Right cardiac atrium (tissue), 5 donors: ENCODE data around the gene EIF4EBP3. TPM values are rescaled to one million over a fixed set of nuclear protein-coding genes. Genes with fewer than 3 reads are reported as not detected.

Source experiments
- ATAC-seq, 2 donors: fragments of 200-7000 bp; cut with Tn5 transposase; one replicate each; pipeline versions ENCODE4 v1.8.0 to v1.9.1; 2020; ENCODE audit warnings: moderate library complexity in 2 of 2, mild to moderate bottlenecking in 1 of 2
- DNase-seq, 3 donors: peaks; one replicate each; pipeline ENCODE4 v3.0.0-alpha.2; 2020
- H3K27ac ChIP-seq: one replicate; pipeline ENCODE4 v1.5.1; 2013; ENCODE audit warnings: mild to moderate bottlenecking, low read length, control low read depth, moderate library complexity
- H3K27me3 ChIP-seq: one replicate; pipeline ENCODE4 v1.6.1; 2013; ENCODE audit not compliant: control insufficient read depth, insufficient read depth
- H3K4me1 ChIP-seq: one replicate; pipeline ENCODE4 v1.6.1; 2013; ENCODE audit warnings: low read length; ENCODE audit not compliant: control insufficient read depth, insufficient read depth
- H3K4me3 ChIP-seq: one replicate; pipeline ENCODE4 v1.5.1; 2013; ENCODE audit warnings: low read length, control low read depth
- H3K9me3 ChIP-seq: one replicate; pipeline ENCODE4 v1.6.1; 2013; ENCODE audit warnings: low read length; ENCODE audit not compliant: control insufficient read depth
- WGBS: extraction: QIAGEN DNeasy Blood & Tissue Kit; methylation state at CpG from one replicate; pipeline ENCODE4 v1.1.7; 2013; 5-methylcytosine and 5-hydroxymethylcytosine counted together
- intact Hi-C, 4 donors: fragments of 100-400 bp; cut with DNase I; formaldehyde crosslinking; loops; one replicate each; pipeline versions ENCODE4 v1.11.0 to v1.14.0; 2022 to 2023
- long read RNA-seq, 4 donors: library from polyadenylated mRNA; unstranded; transcript quantifications; one replicate each; pipeline ENCODE4 v2.0.0, GENCODE V29; 2020 to 2021
- polyA plus RNA-seq: library from polyadenylated mRNA; stranded (reverse); fragments of 200-250 nt; gene quantifications from one replicate; pipeline ENCODE4 v1.2.3, GENCODE V29; 2013
- total RNA-seq, 4 donors: library from RNA; stranded (reverse); fragmentation: NEBNext Ultra II Directional; extraction: Animal tissue kit (Norgen Biotek cat#: 25700); gene quantifications; one replicate each; pipeline ENCODE4 v1.2.1, GENCODE V29; 2021
- donor health status: healthy with polysubstance abuse.
- donor health status: DM: no; HTN: yes; CAD: no.
- donor health status: DM: no; HTN: no; CAD: no.
- donor health status: DM: no; HTN: yes; CAD: no; lungs with severe emphysema.
- donor health status: DM: yes; HTN: yes; CAD: no.

Gene EIF4EBP3
- total RNA-seq, result 10 to 100 TPM; 11.2 to 24.0 (median 13.2) TPM
- polyA plus RNA-seq, result 24.6 TPM
- long read RNA-seq, donor 1, partial matches to known transcripts, result 0 of 1 reads
- long read RNA-seq, donor 1, other reads (novel, unspliced or antisense), result 0 of 1 reads
- long read RNA-seq, donor 2, partial matches to known transcripts, result 0 of 1 reads
- long read RNA-seq, donor 2, other reads (novel, unspliced or antisense), result 0 of 1 reads
- long read RNA-seq, donor 3, partial matches to known transcripts, result 0 of 2 reads
- long read RNA-seq, donor 3, other reads (novel, unspliced or antisense), result 0 of 2 reads
- long read RNA-seq, donor 4, transcript EIF4EBP3-201 (3 exons, 691 nt), result major isoform, 5 of 6 reads
- long read RNA-seq, donor 4, partial matches to known transcripts, result 0 of 6 reads
- long read RNA-seq, donor 4, other reads (novel, unspliced or antisense), result 1 of 6 reads

DNA sequence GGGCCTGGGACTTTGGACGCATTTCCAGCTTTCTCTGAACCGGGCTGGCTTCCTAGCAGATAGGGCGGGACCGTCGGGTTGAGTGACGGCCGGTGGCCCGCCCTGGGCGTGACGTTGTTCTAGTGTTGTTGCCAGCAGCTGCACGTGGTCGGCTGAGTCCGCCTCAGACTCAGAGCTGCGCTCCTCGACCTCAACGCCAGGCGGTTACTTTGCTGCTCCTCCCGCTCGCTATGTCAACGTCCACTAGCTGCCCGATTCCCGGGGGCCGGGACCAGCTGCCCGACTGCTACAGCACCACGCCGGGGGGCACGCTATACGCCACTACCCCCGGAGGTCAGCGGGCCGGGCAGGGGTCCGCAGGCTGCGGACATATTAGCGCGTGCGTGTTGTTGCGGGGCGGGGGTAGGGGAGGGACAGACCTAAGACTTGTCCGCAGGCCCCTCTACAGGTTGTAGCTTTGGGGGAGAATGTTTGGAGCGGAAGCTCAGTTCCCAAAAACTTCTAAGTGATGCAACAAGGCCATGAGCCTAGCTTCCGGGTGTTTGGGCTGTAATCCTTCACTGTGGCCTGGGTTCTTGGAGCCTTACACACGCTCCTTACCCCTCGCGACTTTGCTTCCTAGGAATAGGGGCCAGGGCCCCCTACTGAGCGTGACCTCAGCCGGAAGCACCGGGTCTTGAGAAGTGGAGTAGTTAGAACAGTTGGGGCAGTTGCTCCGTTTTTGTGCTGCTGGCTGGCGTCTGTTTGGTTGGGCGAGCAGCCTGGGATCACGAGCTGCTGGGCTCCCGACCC is at the start of gene EIF4EBP3:
Gene EIF4EBP3 (plus strand): TSS at position 155 of the 792 bp plus-strand sequence. CDS start 76 bp downstream, at position 231.
- peak; percentile 98 to 99 (median 99) for DNase-seq
- intact Hi-C loops, result loop anchor here in 1 of 4 donors (5.0 kb wide), 1 partner anchor 90 kb away; the partner anchor contains the start of gene TMCO6
- WGBS, result 2% methylated on average over 52 of the region's 52 CpGs
- Histone ChIP-seq H3K9me3 (no peaks in the 10 kb centered on the region), H3K4me1 (peaks cover 21% of the 10 kb centered on the region), H3K27ac (peak within 1 kb of the TSS; percentile 98), H3K27me3 (no peaks in the 10 kb centered on the region), H3K4me3 (peak within 1 kb of the TSS; percentile 56)
- ATAC-seq, result peak; percentile 95 to 96

DNA sequence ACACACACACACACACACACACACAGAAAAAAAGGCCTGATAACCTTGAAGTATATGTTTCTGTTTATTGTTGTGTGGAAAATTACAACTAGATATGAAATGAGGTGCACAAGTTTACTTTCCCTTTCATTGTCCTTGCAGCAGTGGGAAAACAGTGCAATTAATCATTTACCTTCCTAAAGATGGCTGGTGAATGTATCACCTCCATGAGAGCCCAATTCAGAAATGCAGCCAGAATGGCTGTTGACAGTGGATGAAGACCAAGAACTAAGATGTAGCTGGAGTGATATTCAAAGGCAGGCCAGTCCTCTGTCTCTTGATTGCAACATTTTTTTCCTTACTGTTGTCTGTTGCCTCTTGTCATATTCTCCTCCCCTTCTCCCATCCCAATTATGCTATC is 49.6 kb upstream of the EIF4EBP3 start:
- Histone ChIP-seq H3K27me3 (no peaks in the 10 kb centered on the region), H3K9me3 (no peaks in the 10 kb centered on the region), H3K4me3 (no peak overlapping the region), H3K4me1 (no peaks in the 10 kb centered on the region), H3K27ac (no peak overlapping the region)
- intact Hi-C loops, result no loop called here
- ATAC-seq (no peak), DNase-seq (no peak)

DNA sequence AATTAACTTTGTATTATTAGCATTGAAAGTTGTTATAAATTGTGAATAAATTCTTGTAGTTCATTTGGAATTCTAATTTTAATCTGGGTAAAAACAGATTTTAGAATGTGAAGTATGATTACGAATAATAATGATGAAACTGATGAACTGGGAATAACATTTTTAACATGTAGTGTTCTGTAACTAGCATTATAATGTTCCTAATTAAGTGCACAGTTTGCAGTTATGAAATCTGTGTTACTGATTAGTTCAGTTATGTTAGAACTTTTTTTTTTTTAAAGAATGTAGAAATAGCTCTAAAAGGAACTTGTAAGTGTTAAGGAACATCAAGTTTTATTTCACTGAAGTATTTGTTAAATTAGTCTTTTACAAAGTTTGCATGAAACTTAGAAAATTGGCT is 48.9 kb upstream of the EIF4EBP3 start:
- no peaks in the 10 kb centered on the region for H3K9me3 ChIP-seq
- H3K27me3 ChIP-seq, result no peaks in the 10 kb centered on the region
- WGBS, result 87% methylated on average over 1 of the region's 1 CpG
- intact Hi-C loops, result no loop called here
- H3K4me3 ChIP-seq, result no peak overlapping the region
- DNase-seq (no peak), ATAC-seq (no peak)
- H3K4me1 ChIP-seq, result no peaks in the 10 kb centered on the region
- no peak overlapping the region for H3K27ac ChIP-seq

DNA sequence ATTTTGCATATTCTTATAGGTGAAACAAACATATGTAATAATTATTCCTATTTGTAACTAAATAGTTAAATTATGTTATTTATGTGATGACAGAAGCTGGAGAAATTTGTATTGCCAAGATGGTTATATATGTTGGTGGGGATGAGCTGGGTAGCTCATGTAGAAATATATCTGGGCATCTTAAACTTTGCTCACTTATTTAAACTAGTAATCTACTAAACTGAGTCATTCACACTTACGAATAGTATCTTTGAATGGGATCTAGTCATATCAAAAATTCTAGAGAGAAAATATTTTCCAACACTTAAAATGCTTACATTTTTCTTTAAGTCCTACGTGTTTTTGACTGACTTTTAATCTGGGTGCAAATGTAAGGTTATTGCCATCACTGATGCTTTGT is 44.6 kb upstream of the EIF4EBP3 start:
- Histone ChIP-seq H3K4me3 (no peak overlapping the region), H3K27ac (no peak overlapping the region), H3K4me1 (no peaks in the 10 kb centered on the region), H3K27me3 (no peaks in the 10 kb centered on the region), H3K9me3 (no peaks in the 10 kb centered on the region)
- 93% methylated on average over 2 of the region's 2 CpGs for WGBS
- ATAC-seq, result no peak
- no peak for DNase-seq
- intact Hi-C loops, result no loop called here

DNA sequence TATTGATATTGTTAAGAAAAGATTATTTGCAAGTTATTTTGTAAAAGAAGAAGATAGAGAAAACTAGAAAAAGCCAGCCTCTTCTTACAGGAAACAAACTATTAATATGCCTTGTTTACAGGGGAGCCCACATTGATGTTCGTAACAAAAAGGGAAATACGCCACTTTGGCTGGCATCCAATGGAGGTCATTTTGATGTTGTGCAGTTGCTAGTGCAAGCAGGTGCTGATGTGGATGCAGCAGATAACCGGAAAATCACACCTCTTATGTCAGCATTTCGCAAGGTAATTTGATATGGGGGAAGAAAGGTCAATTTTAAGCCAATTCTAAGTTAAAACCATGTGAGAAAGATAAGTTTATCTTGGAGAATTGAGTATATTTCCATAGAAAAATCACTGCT is 37.6 kb upstream of the EIF4EBP3 start:
- DNase-seq (no peak), ATAC-seq (no peak)
- intact Hi-C loops, result no loop called here
- WGBS, result 60% methylated on average over 4 of the region's 4 CpGs
- Histone ChIP-seq H3K27ac (no peak overlapping the region), H3K27me3 (no peaks in the 10 kb centered on the region), H3K4me3 (no peak overlapping the region), H3K9me3 (no peaks in the 10 kb centered on the region), H3K4me1 (no peaks in the 10 kb centered on the region)

DNA sequence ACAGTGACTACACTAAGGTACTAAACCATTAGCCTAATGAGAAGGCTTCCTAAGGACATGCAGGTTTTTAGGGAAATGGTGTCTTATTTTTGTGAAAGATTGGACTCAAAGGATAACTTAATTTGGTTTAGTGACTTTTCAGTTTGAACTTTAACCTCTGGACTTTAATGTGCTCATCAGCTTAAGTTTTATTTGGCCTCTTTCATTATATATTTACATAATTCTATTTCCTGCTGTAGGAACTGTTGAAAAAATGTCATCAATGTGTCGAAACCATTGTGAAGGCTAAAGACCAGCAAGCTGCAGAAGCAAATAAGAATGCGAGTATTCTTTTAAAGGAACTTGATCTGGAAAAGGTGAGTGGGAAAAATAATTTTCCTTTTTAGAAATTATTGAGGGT is 34.3 kb upstream of the EIF4EBP3 start:
- DNase-seq, result no peak
- no peaks in the 10 kb centered on the region for H3K27me3 ChIP-seq
- H3K4me3 ChIP-seq, result no peak overlapping the region
- ATAC-seq, result no peak
- 96% methylated on average over 2 of the region's 2 CpGs for WGBS
- H3K4me1 ChIP-seq, result no peaks in the 10 kb centered on the region
- no peaks in the 10 kb centered on the region for H3K9me3 ChIP-seq
- H3K27ac ChIP-seq, result no peak overlapping the region
- intact Hi-C loops, result no loop called here

DNA sequence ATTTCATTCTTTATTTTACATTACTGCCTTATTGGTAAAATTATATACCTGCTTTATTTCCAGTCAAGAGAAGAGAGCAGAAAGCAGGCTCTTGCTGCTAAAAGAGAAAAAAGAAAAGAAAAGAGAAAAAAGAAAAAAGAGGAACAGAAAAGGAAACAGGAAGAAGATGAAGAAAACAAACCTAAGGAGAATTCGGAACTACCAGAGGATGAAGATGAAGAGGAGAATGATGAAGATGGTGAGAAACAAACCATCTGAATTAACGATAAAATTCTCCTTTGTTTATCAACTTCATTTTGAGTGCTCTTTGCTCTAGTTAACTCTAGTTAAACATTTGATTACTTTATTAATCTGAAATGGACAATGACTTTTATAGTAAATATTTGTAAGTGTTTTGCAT is 23.5 kb upstream of the EIF4EBP3 start:
- H3K4me1 ChIP-seq, result no peaks in the 10 kb centered on the region
- no peaks in the 10 kb centered on the region for H3K27me3 ChIP-seq
- no peaks in the 10 kb centered on the region for H3K9me3 ChIP-seq
- no peak overlapping the region for H3K27ac ChIP-seq
- ATAC-seq (no peak), DNase-seq (no peak)
- WGBS, result 88% methylated on average over 2 of the region's 2 CpGs
- no peak overlapping the region for H3K4me3 ChIP-seq
- intact Hi-C loops, result no loop called here

DNA sequence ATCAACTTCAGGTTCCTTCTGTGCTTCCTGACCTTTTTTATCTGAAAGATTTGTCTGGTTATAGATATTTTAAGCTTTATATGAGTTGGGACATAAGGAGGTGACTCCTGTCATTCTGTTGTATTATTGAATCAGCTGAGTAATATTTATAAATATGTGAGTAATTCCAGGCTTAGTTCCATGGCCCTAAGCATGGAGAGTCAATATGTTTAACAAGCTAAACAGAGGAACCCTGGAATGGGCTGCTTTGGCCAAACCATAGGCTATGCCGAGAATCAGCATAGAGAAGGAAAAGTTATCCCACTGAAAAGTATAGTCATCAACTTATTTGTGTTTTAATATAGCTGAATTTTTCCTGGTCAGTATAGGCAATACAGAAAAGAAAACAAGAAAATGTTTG is 7.2 kb upstream of the EIF4EBP3 start:
- Histone ChIP-seq H3K9me3 (no peaks in the 10 kb centered on the region), H3K27ac (no peak overlapping the region), H3K4me3 (no peak overlapping the region), H3K27me3 (no peaks in the 10 kb centered on the region), H3K4me1 (no peaks in the 10 kb centered on the region)
- intact Hi-C loops, result no loop called here
- 93% methylated on average over 1 of the region's 1 CpG for WGBS
- ATAC-seq (no peak), DNase-seq (no peak)

DNA sequence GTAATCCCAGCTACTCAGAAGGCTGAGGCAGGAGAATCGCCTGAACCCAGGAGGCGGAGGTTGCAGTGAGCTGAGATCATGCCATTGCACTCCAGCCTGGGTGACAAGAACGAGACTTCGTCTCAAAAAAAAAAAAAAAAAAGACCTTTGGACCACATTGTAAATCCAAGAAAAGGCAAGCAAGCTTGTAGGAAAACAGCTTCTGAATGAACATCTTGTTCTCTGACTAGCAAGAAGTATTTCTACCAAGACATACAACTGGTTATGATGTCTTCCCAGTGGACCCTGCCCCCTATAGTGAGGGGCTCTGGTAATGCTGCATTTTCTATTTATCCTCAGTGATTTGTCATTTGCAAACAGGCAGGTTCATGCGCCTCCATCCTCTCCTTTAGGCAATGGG is 4.5 kb upstream of the EIF4EBP3 start:
- peaks cover 6% of the 10 kb centered on the region for H3K4me1 ChIP-seq
- 95% methylated on average over 5 of the region's 5 CpGs for WGBS
- DNase-seq (no peak), ATAC-seq (no peak)
- H3K27ac ChIP-seq, result no peak overlapping the region
- no peaks in the 10 kb centered on the region for H3K9me3 ChIP-seq
- no peaks in the 10 kb centered on the region for H3K27me3 ChIP-seq
- intact Hi-C loops, result no loop called here
- H3K4me3 ChIP-seq, result no peak overlapping the region

DNA sequence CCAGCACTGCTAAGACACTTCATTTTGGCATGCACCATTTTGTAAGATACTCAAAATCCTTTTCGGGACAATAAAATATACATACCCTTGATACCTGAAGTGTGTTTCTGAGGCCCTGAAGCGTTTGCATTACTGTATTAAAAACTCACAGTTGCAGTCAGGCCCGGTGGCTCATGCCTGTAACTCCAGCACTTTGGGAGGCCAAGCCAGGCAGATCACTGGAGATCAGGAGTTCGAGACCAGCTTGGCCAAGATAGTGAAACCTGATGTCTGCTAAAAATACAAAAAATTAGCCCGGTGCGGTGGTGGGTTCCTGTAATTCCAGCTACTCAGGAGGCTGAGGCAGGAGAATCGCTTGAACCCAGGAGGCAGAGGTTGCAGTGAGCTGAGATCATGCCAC is 2.5 kb upstream of the EIF4EBP3 start:
- H3K4me1 ChIP-seq, result peaks cover 21% of the 10 kb centered on the region

DNA sequence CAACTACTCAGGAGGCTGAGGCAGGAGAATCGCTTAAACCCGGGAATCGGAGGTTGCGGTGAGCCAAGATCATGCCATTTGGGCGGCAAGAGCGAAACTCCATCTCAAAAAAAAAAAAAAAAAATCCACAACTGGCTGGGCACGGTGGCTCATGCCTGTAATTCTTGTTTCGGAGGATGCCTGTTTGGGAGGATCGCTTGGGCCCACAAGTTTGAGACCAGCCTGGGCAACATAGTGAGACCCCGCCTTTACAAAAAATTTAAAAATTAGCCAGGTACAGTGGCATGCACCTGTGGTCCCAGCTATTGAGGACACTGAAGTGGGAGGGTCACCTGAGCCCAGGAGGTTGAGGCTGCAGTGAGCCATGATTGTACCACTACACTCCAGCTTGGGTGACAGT is 1.9 kb upstream of the EIF4EBP3 start:
- H3K27ac ChIP-seq, result no peak overlapping the region
- H3K4me3 ChIP-seq, result no peak overlapping the region
- DNase-seq (no peak), ATAC-seq (no peak)
- H3K27me3 ChIP-seq, result no peaks in the 10 kb centered on the region
- H3K4me1 ChIP-seq, result peaks cover 21% of the 10 kb centered on the region
- intact Hi-C loops, result loop anchor here in 1 of 4 donors (5.0 kb wide), 1 partner anchor 92 kb away; the partner anchor contains the start of gene TMCO6
- WGBS, result 98% methylated on average over 10 of the region's 10 CpGs
- no peaks in the 10 kb centered on the region for H3K9me3 ChIP-seq

More for the DNA sequence above, 2.5 kb upstream of the EIF4EBP3 start:
- intact Hi-C loops, result loop anchor here in 1 of 4 donors (5.0 kb wide), 1 partner anchor 92 kb away; the partner anchor contains the start of gene TMCO6
- Histone ChIP-seq H3K27ac (no peak overlapping the region), H3K27me3 (no peaks in the 10 kb centered on the region), H3K9me3 (no peaks in the 10 kb centered on the region), H3K4me3 (no peak overlapping the region)
- WGBS, result 97% methylated on average over 7 of the region's 7 CpGs
- no peak for DNase-seq
- no peak for ATAC-seq
